Tibial nerve (tissue), 4 donors: ENCODE results near the gene ADIPOR2. TPM values are rescaled to one million over a fixed set of nuclear protein-coding genes. Genes with fewer than 3 reads are reported as not detected.

Source experiments
- DNase-seq, 2 donors: peaks; one replicate each; pipeline ENCODE4 v3.0.0-alpha.2; 2019; ENCODE audit warnings: low spot score in 2 of 2
- H3K27ac ChIP-seq, 4 donors: fragments of 200-600 bp; sonication (generic) in 3 of 4; one replicate each; pipeline ENCODE4 v1.5.1; 2017 to 2019; ENCODE audit warnings: mild to moderate bottlenecking in 1 of 4
- H3K27me3 ChIP-seq, 2 donors: fragments of 200-600 bp; sonication (generic) in 1 of 2; one replicate each; pipeline versions ENCODE4 v1.5.1 to v1.6.0; 2017 to 2019
- H3K36me3 ChIP-seq, 3 donors: fragments of 200-600 bp; sonication (generic); one replicate each; pipeline ENCODE4 v1.5.1; 2018 to 2019
- H3K4me1 ChIP-seq, 4 donors: fragments of 200-600 bp; sonication (generic) in 3 of 4; one replicate each; pipeline ENCODE4 v1.5.1; 2017 to 2019
- H3K4me3 ChIP-seq, 4 donors: fragments of 200-600 bp; sonication (generic) in 3 of 4; one replicate each; pipeline ENCODE4 v1.5.1; 2017 to 2019; ENCODE audit warnings: mild to moderate bottlenecking in 1 of 4, moderate library complexity in 1 of 4
- H3K9me3 ChIP-seq, 4 donors: fragments of 200-600 bp; sonication (generic) in 3 of 4; one replicate each; pipeline ENCODE4 v1.5.1; 2017 to 2019
- EP300 ChIP-seq, 2 donors: sonication (generic); formaldehyde crosslinking; IDR thresholded peaks; one replicate each; pipeline ENCODE4 v1.6.1; 2017; ENCODE audit warnings: antibody characterized with exemption in 2 of 2, mild to moderate bottlenecking in 1 of 2
- POLR2A ChIP-seq, 2 donors: fragments of 450-650 bp; IDR thresholded peaks; one replicate each; pipeline ENCODE4 v1.6.1; 2017; ENCODE audit warnings: antibody characterized with exemption in 2 of 2, mild to moderate bottlenecking in 2 of 2, moderate library complexity in 2 of 2
- whole genome bisulfite sequencing, 2 donors: methylation state at CpG; one replicate each; pipeline ENCODE4 v1.1.5; 2018; 5-methylcytosine and 5-hydroxymethylcytosine counted together
- total RNA-seq, 4 donors: library from RNA; depleted of rRNA; stranded (reverse); fragments of >200 nt; gene quantifications; one replicate each; pipeline ENCODE4 v1.1.0, GENCODE V29; 2016
- TF ChIP-seq, protein P1 (sequence below), 5 experiments: fragments of 200-600 bp in 3 of 5; fragments of 450-650 bp in 2 of 5; sonication (generic) in 3 of 5; IDR thresholded peaks; one replicate each; pipeline ENCODE4 v1.5.1; 2016 to 2019; ENCODE audit warnings: antibody characterized with exemption in 5 of 5, mild to moderate bottlenecking in 3 of 5, moderate library complexity in 2 of 5

Gene ADIPOR2
- total RNA-seq, 4 donors from 2014 or later: 66.6 to 123 (median 72.1) TPM

DNA sequence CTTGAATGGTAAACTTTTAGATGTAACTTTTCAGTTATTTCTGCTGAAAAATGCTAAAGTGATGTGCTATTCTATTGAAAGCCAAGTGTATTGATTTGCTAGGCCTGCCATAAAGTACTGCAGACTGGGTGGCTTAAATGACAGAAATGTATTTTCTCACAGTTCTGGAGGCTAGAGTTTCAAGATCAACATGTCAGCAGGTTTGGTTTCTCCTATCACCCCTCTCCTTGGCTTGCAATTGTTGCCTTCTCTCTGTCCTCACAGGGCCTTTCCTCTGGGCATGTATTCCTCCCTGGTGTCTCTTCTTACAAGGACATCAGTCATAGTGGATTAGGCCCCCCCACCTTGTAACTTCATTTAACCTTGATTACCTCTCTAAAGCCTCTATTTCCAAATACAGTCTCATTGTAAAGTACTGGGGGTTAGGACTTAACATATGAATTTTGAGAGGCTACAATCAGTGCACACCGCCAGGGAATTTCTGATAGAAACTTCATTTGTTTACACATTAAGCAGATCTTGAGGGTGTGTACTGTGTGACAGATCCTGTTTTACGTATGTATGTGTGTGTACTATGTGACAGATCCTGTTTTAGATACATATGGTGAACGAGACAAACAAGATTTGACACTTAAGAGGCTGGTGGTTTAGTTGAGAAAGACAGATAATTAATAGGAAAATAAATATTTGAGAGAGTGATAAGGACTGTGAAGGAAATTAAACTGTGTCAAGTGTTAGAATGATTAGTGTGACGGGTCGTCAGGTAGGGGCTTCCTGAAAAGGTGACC lies 49.5 kb downstream of the ADIPOR2 start:
- no peak overlapping the region for H3K4me3 ChIP-seq
- no peaks in the 10 kb centered on the region for H3K9me3 ChIP-seq
- no peak for DNase-seq
- H3K27ac ChIP-seq: peak overlapping the region in 1 of 4 donors; percentile 15
- H3K36me3 ChIP-seq: peaks cover 0 to 13% (median 0%) of the 10 kb centered on the region in 3 donors
- peaks cover 0 to 66% (median 12%) of the 10 kb centered on the region in 4 donors for H3K4me1 ChIP-seq
- WGBS, 2 donors: 85 to 87% methylated on average over 5 of the region's 5 CpGs
- no peaks in the 10 kb centered on the region for H3K27me3 ChIP-seq
- TF ChIP-seq, protein P1, sequence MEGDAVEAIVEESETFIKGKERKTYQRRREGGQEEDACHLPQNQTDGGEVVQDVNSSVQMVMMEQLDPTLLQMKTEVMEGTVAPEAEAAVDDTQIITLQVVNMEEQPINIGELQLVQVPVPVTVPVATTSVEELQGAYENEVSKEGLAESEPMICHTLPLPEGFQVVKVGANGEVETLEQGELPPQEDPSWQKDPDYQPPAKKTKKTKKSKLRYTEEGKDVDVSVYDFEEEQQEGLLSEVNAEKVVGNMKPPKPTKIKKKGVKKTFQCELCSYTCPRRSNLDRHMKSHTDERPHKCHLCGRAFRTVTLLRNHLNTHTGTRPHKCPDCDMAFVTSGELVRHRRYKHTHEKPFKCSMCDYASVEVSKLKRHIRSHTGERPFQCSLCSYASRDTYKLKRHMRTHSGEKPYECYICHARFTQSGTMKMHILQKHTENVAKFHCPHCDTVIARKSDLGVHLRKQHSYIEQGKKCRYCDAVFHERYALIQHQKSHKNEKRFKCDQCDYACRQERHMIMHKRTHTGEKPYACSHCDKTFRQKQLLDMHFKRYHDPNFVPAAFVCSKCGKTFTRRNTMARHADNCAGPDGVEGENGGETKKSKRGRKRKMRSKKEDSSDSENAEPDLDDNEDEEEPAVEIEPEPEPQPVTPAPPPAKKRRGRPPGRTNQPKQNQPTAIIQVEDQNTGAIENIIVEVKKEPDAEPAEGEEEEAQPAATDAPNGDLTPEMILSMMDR (IDR thresholded peaks at IDR 0.05): no peak
- TF ChIP-seq EP300 (IDR thresholded peaks at IDR 0.05) (no peak), POLR2A (IDR thresholded peaks at IDR 0.05) (no peak)

DNA sequence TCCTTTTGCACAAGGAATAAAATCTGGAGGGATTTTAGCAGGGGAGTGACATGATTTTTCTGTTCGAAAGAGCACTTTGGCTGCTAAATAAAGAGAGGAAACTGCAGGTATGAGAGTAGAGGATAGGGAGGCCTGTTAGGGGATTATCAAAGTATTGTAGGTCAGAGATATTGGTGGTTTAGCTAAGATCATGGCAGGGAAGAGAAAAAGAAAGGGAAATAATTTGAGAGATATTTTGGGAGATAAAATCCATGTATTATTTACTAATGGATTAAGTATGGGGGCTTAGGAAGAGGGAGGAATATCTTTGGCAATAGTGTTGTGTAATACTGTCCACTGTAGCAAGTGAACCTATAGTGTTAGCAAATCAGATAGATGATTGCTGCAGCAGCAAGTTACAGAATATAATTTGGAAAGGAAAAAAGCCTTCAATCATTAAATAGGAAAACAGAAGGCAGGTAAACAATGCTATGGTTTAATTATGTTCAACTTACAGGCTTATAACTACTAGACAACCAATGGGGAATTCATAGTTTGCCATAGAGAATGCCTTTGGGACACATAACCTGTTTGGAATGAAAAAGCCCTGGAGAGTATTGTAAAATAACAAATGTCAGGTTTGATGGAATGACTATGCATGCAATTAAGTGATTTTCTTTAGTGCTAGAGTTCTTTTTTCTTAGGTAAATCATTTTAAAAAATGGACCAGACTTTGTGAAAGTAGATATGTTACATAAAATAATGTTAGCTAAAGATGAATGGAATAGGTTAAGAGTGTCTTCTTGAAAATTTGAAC lies 50.5 kb downstream of the ADIPOR2 start:
- Histone ChIP-seq H3K27ac (no peak overlapping the region), H3K27me3 (no peaks in the 10 kb centered on the region), H3K4me1 (peaks cover 0 to 75% (median 12%) of the 10 kb centered on the region in 4 donors), H3K4me3 (no peak overlapping the region), H3K36me3 (peaks cover 0 to 13% (median 0%) of the 10 kb centered on the region in 3 donors), H3K9me3 (no peaks in the 10 kb centered on the region)
- WGBS, 2 donors: 0% methylated on average over 1 of the region's 1 CpG
- TF ChIP-seq, protein P1 (IDR thresholded peaks at IDR 0.05): no peak
- no peak for TF ChIP-seq POLR2A (IDR thresholded peaks at IDR 0.05)
- no peak for TF ChIP-seq EP300 (IDR thresholded peaks at IDR 0.05)
- DNase-seq: no peak

DNA sequence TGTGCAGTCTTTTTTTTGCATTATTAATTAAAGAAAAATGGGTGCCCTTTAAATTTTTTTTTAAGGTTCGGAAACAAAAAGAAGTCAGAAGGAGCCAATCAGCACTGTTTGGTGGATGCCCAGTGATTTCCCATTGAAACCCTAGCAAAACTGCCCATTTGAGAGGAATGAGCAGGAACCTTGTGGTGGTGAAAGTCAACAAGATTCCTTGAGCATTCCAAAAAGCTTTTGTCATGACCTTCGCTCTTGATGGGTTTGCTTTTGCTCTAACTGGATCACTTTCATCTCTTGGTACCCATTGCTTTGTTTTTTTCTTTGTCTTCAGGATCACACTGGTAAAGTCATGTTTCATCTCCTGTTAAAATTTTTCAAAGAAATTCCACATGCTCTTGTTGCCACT lies 54.1 kb downstream of the ADIPOR2 start:
- DNase-seq: no peak
- Histone ChIP-seq H3K27me3 (no peaks in the 10 kb centered on the region), H3K36me3 (peaks cover 0 to 35% (median 0%) of the 10 kb centered on the region in 3 donors), H3K4me3 (no peak overlapping the region), H3K9me3 (peaks cover 0 to 22% (median 0%) of the 10 kb centered on the region in 4 donors), H3K27ac (no peak overlapping the region), H3K4me1 (peaks cover 0 to 46% (median 0%) of the 10 kb centered on the region in 4 donors)
- TF ChIP-seq, protein P1 (IDR thresholded peaks at IDR 0.05): no peak
- TF ChIP-seq POLR2A (IDR thresholded peaks at IDR 0.05) (no peak), EP300 (IDR thresholded peaks at IDR 0.05) (no peak)
- WGBS, 2 donors: 92 to 94% methylated on average over 2 of the region's 2 CpGs

DNA sequence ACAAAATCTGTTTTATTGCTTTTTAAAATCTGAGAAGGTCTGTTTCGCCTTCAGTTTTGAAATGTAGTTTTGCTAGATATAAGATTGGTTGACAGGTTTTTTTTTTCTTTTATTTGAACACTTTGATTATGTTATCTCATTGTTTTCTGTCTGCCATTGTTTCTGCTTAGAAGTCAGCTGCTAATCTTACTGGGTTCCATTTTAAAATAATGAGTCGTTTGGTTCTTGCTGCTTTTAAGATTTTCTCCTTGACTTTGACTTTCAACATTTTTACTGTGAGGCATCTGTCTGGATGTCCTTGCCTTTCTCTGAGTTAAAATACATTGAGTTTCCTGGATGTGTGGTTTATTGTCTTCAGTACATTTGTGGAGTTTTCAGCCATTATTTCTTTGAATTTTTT lies 56.7 kb downstream of the ADIPOR2 start:
- 94 to 100% methylated on average over 2 of the region's 2 CpGs for WGBS, 2 donors
- Histone ChIP-seq H3K4me1 (peaks cover 0 to 23% (median 0%) of the 10 kb centered on the region in 4 donors), H3K36me3 (peaks cover 0 to 35% (median 0%) of the 10 kb centered on the region in 3 donors), H3K27me3 (no peaks in the 10 kb centered on the region), H3K9me3 (peaks cover 0 to 22% (median 0%) of the 10 kb centered on the region in 4 donors), H3K27ac (no peak overlapping the region), H3K4me3 (no peak overlapping the region)
- no peak for DNase-seq
- TF ChIP-seq, protein P1 (IDR thresholded peaks at IDR 0.05): no peak
- no peak for TF ChIP-seq POLR2A (IDR thresholded peaks at IDR 0.05)
